Cardiac muscle cell (in vitro differentiated cells and primary cell): Measurements from ENCODE around the gene FSTL4. TPM values are rescaled to one million over a fixed set of nuclear protein-coding genes. Genes with fewer than 3 reads are reported as not detected.

Source experiments
- DNase-seq, 2 donors: peaks; one replicate each; pipeline versions ENCODE4 v3.0.0 to v3.0.0-alpha.2; 2010 to 2017; ENCODE audit warnings: low read depth in 1 of 2, low spot score in 1 of 2
- H3K27ac ChIP-seq: fragments of 200-600 bp; sonication (generic); 2 replicates; pipeline ENCODE4 v1.5.1; 2016
- H3K27me3 ChIP-seq: fragments of 200-600 bp; sonication (generic); 2 replicates; pipeline ENCODE4 v1.6.0; 2016; ENCODE audit warnings: control low read depth
- H3K36me3 ChIP-seq: fragments of 200-600 bp; sonication (generic); 2 replicates; pipeline ENCODE4 v1.5.1; 2016; ENCODE audit warnings: control low read depth
- H3K4me1 ChIP-seq: fragments of 200-600 bp; sonication (generic); 2 replicates; pipeline ENCODE4 v1.8.1; 2017; ENCODE audit warnings: low read depth, mild to moderate bottlenecking, mixed run types
- H3K4me3 ChIP-seq: fragments of 200-600 bp; sonication (generic); 2 replicates; pipeline ENCODE4 v1.5.1; 2016; ENCODE audit warnings: mild to moderate bottlenecking
- H3K9me3 ChIP-seq: fragments of 200-600 bp; sonication (generic); 2 replicates; pipeline ENCODE4 v1.5.1; 2017; ENCODE audit warnings: low read depth, mild to moderate bottlenecking, control low read depth
- polyA plus RNA-seq: library from polyadenylated mRNA; unstranded; fragments of >200 nt; fragmentation: Nextera tagmentation; extraction: Ambion mirVana; gene quantifications from 2 replicates; pipeline ENCODE4 v1.2.1, GENCODE V29; 2016
- total RNA-seq: library from RNA; depleted of rRNA; stranded (reverse); fragments of >200 nt; gene quantifications from 2 replicates; pipeline ENCODE4 v1.2.3, GENCODE V29; 2016
- TF ChIP-seq, protein P1 (sequence below): IDR thresholded peaks from 2 replicates; pipeline ENCODE4 v1.5.1; 2012; ENCODE audit warnings: low read depth, mild to moderate bottlenecking, low read length

Gene FSTL4
- total and polyA plus RNA-seq, 2 experiments from 2014 or later = 0.06 TPM; not detected in 1

DNA sequence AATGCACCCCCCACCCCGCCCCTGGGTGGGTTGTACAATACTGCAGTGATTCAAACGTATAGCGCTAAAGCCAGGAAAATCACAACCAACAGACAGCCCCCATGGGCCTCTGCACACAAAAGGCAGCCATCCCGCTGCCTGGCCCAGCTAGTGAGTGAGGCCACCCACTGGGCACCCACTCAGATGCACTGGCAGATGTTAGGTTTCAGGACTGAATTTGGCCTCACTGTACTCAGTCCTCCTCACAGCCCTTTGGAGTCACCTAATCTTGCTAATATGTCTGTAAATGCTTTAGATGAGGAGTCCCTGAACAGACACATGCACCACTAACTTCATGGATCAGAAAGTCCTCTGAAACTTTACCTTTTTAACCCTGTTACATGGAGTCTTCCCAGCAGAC is 87.7 kb downstream of the FSTL4 start:
- TF ChIP-seq, protein P1, sequence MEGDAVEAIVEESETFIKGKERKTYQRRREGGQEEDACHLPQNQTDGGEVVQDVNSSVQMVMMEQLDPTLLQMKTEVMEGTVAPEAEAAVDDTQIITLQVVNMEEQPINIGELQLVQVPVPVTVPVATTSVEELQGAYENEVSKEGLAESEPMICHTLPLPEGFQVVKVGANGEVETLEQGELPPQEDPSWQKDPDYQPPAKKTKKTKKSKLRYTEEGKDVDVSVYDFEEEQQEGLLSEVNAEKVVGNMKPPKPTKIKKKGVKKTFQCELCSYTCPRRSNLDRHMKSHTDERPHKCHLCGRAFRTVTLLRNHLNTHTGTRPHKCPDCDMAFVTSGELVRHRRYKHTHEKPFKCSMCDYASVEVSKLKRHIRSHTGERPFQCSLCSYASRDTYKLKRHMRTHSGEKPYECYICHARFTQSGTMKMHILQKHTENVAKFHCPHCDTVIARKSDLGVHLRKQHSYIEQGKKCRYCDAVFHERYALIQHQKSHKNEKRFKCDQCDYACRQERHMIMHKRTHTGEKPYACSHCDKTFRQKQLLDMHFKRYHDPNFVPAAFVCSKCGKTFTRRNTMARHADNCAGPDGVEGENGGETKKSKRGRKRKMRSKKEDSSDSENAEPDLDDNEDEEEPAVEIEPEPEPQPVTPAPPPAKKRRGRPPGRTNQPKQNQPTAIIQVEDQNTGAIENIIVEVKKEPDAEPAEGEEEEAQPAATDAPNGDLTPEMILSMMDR = no peak
- Histone ChIP-seq H3K4me1 (no peaks in the 10 kb centered on the region), H3K4me3 (no peak overlapping the region), H3K9me3 (no peaks in the 10 kb centered on the region), H3K27me3 (no peaks in the 10 kb centered on the region), H3K27ac (no peak overlapping the region), H3K36me3 (no peaks in the 10 kb centered on the region)
- no peak for DNase-seq

DNA sequence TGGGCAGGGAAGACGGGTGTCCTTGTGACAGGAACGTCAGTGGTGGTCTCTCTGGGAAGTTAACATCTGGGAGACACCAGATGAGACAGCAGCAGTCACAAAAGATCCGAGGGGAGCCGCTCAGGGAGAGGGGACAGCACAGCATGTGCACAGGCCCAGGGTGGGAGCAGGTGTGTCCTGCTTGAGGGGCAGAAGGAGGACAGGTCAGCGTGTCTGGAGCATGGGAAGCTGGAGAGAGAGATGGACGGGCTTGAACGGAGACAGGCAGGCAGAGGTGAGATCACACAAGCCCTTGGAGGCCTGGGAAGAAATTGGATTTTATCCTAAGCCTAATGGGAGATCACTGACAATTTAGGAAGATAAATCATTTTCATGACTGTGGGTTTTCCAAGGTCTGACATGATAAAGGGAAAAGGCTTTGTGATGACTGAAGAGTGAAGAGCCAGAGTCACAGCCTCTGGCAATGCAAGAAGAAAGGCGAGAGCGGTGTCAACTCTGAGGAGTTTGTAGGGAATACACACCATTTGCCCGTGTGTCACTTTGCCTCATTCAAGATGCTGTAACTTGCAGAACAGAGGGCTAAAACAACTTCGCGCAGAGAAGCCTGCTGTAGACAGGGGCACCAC is 88.3 kb downstream of the FSTL4 start:
- no peak overlapping the region for H3K27ac ChIP-seq
- H3K27me3 ChIP-seq = no peaks in the 10 kb centered on the region
- no peaks in the 10 kb centered on the region for H3K36me3 ChIP-seq
- no peak overlapping the region for H3K4me3 ChIP-seq
- H3K9me3 ChIP-seq = no peaks in the 10 kb centered on the region
- no peaks in the 10 kb centered on the region for H3K4me1 ChIP-seq
- TF ChIP-seq, protein P1 = no peak
- DNase-seq = no peak

DNA sequence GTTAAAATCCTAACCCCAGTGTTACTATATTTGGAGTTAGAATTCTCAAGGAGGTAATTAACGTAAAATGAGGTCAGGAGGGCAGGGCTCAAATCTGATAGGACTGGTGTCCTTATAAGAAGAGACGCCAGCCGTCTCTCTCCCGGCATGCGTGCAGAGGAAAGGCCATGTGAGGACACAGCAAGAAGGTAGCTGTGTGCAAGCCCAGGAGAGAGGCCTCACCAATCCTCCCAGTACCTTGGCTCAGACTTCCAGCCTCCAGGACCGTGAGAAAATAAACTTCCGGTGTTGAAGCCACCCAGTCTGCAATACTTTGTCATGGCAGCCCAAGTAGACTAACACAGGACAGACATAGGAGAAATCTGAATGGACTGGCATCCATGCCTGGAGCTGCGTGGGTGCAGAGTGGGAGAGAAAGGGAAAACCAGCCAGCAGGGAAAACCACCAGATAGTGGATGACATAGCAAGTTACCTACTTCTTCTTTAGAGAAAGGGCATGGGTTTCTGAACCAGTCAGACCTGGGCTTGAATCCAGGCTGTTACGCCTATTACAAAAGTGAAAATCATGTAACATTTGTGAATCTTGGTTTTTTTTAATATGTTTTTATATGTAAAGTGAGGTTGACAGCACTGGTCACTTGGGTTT is 89.2 kb downstream of the FSTL4 start:
- Histone ChIP-seq H3K27ac (no peak overlapping the region), H3K9me3 (no peaks in the 10 kb centered on the region), H3K36me3 (no peaks in the 10 kb centered on the region), H3K27me3 (no peaks in the 10 kb centered on the region), H3K4me3 (no peak overlapping the region), H3K4me1 (no peaks in the 10 kb centered on the region)
- DNase-seq = no peak
- TF ChIP-seq, protein P1 = no peak

DNA sequence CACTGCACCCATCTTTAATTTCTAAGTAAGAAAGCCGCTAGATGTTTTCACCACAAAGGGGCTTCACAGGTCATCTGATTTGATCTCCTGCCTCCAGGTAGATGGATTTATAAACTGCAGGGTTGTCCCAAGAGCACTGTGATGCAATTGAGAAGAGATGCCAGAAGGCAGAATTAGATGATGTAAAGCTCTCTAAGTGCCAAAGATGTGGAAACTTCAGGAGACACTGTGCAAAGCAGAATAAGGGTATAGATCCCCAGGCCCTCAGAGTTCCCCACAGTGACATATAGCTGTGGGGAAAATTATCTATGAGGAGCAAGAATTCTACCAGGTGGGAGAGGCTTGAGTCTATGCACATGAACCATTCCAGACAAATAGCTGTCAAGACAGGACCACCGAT is 90.5 kb downstream of the FSTL4 start:
- no peak for DNase-seq
- TF ChIP-seq, protein P1 = no peak
- no peak overlapping the region for H3K4me3 ChIP-seq
- H3K4me1 ChIP-seq = no peaks in the 10 kb centered on the region
- H3K27me3 ChIP-seq = no peaks in the 10 kb centered on the region
- H3K9me3 ChIP-seq = no peaks in the 10 kb centered on the region
- no peak overlapping the region for H3K27ac ChIP-seq
- no peaks in the 10 kb centered on the region for H3K36me3 ChIP-seq

DNA sequence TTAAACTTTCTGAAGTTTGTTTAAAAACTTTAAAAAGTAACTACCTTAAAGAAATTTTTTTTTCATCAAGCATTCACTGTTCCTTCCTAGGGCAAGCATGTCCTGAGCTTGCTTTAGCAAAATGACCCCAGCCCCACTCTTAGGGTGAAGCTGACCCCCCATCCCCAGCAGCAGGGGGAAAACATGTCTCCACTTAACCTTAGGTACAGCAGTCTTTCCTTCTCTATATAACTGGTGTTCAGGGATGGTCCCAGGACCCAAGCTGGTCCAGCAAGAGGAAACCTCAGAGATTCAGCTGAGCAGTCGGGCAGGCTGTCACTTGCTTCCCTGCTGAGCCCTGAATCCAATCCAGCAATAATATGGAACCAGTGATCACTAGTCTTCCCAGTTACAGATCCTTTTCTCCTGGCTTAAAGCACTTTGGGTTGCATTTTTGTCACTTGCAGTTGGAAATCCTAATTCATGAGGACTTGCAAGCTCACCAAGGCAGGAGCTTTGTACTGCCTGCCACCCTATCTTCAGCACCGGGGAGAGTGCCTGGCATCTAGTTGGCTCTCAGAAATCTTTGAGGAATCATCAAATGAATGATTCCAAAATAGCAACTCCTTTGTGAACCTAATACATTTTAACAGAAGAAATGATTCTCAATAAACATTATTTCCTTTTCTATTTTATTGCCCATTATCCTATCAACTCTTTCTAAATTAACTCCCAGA is 91.2 kb downstream of the FSTL4 start:
- H3K36me3 ChIP-seq = no peaks in the 10 kb centered on the region
- H3K4me3 ChIP-seq = no peak overlapping the region
- no peak for DNase-seq
- no peak overlapping the region for H3K27ac ChIP-seq
- no peaks in the 10 kb centered on the region for H3K27me3 ChIP-seq
- H3K4me1 ChIP-seq = no peaks in the 10 kb centered on the region
- no peaks in the 10 kb centered on the region for H3K9me3 ChIP-seq
- TF ChIP-seq, protein P1 = no peak
